GM18511 (cell line): Measurements from ENCODE around the gene DROSHA.
"Not testable (repeated sequence)": the region's sequence is repeated elsewhere in the genome, so short reads cannot be mapped to it uniquely, and the experiment has no call there.

Source experiments
- ATAC-seq: cut with Tn5 transposase; IDR thresholded peaks from one replicate; pipeline ENCODE4 v1.9.1; 2021; ENCODE audit warnings: mild to moderate bottlenecking, moderate library complexity; ENCODE audit not compliant: unreplicated experiment

The DROSHA gene

DNA sequence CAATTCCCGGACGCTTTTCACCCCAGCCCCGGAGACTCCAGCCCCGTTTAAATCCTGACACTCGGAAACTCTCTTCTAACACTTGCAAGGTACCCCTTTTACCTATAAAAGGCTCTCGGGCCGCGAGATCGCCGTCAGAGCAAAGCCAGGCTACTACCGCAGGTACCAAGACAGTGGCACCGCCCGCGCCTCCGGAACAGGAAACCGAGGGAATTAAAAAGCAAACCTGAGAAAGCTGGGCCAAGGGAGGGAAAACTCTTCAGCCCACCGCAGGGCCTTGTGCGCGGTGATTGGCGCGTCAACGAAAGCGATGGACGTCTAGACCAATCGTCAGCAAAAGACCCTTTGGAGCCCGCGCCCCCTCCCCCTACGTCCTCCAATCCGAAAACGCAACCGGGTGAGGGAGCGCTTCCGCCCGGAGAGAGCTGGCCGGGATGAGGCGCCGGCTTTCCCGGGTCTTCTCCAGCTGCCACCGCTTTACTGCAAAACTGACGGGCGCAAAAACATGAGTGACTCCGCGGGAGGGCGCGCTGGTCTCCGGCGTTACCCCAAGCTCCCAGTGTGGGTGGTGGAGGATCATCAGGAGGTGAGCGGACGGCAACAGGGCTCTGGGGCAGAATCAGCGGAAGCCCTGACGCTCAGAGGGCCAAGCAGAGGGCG is at the start of gene DROSHA, which contains the start of gene C5orf22:
Gene DROSHA, minus strand, starts transcription at position 206 of the 660 bp plus-strand sequence. CDS start 3,034 bp downstream, outside the sequence.
Gene C5orf22, plus strand, starts transcription at position 414 of the 660 bp plus-strand sequence. Its CDS starts 92 bp downstream, at position 506.
- peak; percentile 92 for ATAC-seq

- ATAC-seq = no peak
These were observed 47.7 kb upstream of the DROSHA start for GRCh38 chr5:31579558-31579957.

DNA sequence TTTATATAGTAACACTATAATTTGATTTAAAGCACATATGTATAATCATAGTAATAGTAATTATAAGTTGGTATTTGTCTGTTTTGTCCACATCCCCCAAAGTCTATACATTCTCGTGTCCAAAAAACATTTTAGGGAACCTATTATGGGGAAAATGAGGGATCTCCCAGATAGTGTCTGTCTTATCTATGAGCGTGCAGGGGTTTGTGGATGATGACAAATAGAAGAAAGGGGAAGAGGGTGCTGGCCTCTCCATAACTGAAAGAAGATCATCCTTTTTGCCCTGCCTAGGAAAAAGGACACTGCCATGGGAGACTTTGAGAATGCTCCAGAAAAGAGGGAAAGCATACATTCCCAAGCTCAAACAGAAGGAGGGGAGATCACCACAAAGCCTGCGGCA is 45.5 kb upstream of the DROSHA start:
- ATAC-seq = no peak

GRCh38 chr5:31574772-31575171 is 42.9 kb upstream of the DROSHA start:
- no peak for ATAC-seq

GRCh38 chr5:31573494-31574142 is 41.7 kb upstream of the DROSHA start:
- peak; percentile 87 for ATAC-seq

DNA sequence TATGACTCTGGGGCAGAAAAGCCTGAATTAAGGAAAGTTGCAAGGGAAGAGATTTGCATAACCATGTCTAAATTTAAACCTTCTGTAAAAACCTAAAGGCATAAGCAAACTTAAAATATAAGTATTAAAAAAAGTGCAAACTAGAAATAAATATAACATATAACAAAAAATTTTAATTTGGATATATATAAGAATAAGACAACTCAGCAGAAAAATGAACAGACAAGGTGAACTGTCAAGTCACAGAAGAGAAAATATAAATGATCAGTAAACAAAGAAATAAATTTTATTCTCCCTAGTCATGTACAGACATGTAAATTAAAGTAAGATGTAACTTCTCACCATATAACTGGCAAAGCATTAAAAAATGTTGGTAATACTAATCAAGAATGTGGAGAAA is 37.2 kb upstream of the DROSHA start:
- no peak for ATAC-seq

DNA sequence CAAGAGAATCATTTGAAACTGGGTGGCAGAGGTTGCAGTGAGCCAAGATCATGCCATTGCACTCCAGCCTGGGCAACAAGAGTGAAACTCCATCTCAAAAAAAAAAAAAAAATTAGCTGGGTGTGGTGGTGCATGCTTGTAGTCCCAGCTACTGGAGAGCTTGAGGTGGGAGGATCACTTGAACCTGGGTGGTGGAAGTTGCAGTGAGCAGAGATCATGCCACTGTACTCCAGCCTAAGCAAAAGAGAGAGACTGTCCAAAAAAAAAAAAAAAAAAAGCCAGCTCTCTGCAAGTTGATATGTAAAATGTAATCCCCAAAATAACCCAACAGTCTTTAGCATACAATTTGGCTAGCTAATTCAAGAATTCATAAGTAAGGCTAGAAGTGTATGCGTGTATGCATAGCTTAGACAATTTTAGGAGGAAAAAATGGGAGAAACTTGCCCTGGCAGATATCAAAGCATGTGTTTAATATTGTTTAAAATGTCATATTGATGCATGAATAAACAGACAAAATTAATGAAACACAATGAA is 36.5 kb upstream of the DROSHA start:
- no peak for ATAC-seq

DNA sequence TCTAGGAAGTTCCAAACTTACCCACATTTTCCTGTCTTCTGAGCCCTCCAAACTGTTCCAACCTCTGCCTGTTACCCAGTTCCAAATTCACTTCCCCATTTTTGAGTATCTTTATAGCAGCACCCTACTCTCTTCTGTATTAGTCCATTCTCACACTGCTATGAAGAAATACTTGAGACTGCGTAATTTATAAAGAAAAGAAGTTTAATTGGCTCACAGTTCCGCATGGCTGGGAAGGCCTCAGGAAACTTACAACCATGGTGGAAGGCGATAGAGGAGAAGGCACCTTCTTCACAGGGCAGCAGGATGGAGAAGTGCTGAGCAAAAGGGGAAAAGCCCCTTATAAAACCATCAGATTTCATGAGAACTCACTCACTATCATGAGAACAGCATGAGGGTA is 34.5 kb upstream of the DROSHA start:
- not testable (repeated sequence) for ATAC-seq

DNA sequence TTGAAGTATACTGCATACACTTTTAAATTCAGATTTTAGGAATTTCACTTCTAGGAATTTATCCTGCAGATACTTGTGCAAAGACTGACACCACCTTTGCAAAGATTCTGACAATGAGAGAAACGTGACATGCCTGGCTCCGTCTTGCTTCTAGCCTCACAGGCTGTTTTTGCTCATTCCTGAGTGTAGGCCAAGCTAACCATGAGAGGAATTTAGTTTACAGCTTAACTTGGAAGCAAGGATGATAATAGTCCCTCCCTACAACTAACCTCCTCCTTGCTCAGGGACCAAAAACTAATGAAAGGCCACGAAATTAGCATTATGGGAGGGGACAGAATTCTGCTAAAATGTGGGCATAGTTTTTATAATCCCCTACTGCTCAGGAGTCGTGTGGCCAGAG is 31.3 kb upstream of the DROSHA start:
- ATAC-seq = no peak

GRCh38 chr5:31561946-31562345 is 30.1 kb upstream of the DROSHA start:
- no peak for ATAC-seq

- no peak for ATAC-seq
These were observed 28.0 kb upstream of the DROSHA start for GRCh38 chr5:31559942-31560341.

- no peak for ATAC-seq
These were observed 24.6 kb upstream of the DROSHA start for GRCh38 chr5:31556461-31556860.

DNA sequence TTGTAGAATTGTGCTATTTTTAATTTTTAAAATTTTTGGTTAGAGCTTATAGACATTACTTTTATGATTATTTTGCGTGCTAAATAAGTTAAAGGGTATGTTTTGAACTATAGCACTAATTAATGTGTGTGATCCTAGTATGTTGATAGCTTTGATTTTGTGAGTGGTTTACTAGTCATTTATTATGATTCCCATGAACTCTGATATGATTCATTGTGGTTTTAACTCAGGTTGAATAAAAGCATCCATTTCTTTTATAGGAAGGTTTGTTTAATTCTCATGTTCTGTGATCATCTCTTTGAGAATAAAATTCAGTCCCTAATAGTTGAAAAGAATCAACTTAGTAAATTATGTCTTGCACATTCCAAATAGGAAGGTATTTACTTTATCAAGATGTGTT is 22.7 kb upstream of the DROSHA start:
- no peak for ATAC-seq

- ATAC-seq = no peak
These were observed 22.0 kb upstream of the DROSHA start for GRCh38 chr5:31553863-31554262.

- no peak for ATAC-seq
These were observed 20.0 kb upstream of the DROSHA start for GRCh38 chr5:31551878-31552277.

- not testable (repeated sequence) for ATAC-seq
These were observed 17.2 kb upstream of the DROSHA start for GRCh38 chr5:31549114-31549513.

- ATAC-seq = no peak
These were observed 6.0 kb upstream of the DROSHA start for GRCh38 chr5:31537851-31538250.

DNA sequence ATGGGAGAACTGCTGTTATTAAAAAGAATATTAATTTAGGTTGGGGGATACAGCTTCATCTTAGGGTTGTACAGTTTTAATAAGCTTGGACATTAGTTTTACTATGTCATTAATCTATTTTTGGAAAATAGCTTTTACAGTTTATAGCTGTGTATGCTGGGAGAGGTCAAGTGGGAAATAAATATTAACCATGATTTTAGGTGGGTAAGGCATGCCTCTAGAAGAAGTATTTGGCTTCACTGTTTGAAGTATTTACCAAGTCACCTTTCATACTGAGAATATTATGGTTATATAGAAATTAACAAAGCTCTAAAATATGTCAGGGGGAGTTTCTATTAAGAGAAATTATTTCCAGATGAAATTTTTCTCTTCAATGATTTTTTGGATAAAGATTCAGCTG is 5.5 kb upstream of the DROSHA start:
- ATAC-seq = no peak

DNA sequence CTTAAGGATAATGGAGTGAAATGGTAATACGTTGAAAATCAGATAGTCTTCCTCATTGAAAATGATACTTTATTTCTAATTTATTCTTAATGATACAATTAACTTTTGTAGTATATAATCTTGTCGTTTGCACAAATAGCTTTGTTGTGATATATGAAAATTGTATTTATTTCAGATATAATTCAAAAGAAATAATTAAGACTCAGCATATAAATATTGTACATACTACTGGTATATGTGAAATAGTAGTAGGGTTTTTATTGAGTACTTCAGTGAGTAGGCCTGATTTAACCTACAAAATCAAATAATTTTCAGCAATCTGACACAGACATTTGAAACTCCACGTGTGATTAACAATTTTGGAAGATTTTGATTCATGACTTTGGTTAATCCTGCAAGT is 5.0 kb upstream of the DROSHA start:
- no peak for ATAC-seq

GRCh38 chr5:31534527-31535046 is 2.7 kb upstream of the DROSHA start:
- no peak for ATAC-seq

GRCh38 chr5:31531543-31531887 is 378 bp downstream of the DROSHA start:
- ATAC-seq = peak; percentile 44
